K562 (cell line): Measurements from ENCODE around the gene AKAP12. TPM values are rescaled to one million over a fixed set of nuclear protein-coding genes. Genes with fewer than 3 reads are reported as not detected.

Experiments
- ARNT ChIP-seq, 2 experiments: fragments of 450-650 bp; IDR thresholded peaks; 2 replicates each; pipeline ENCODE4 v1.6.1; 2016; ENCODE audit warnings: mild to moderate bottlenecking in 1 of 2
- CBFB ChIP-seq: sonication (generic); formaldehyde crosslinking; IDR thresholded peaks from 2 replicates; pipeline ENCODE4 v1.4.0; 2020; ENCODE audit warnings: mild to moderate bottlenecking, missing genetic modification reagents
- CSDE1 ChIP-seq, 2 experiments: fragments of 450-650 bp; IDR thresholded peaks; 2 replicates each; pipeline ENCODE4 v1.6.1; 2016; ENCODE audit warnings: mild to moderate bottlenecking in 1 of 2
- ESRRB ChIP-seq: fragments of 250-450 bp; sonication (Bioruptor Pico); IDR thresholded peaks from 2 replicates; pipeline ENCODE4 v1.5.0; 2020; ENCODE audit warnings: mild to moderate bottlenecking, moderate library complexity, borderline replicate concordance
- HNRNPLL ChIP-seq: fragments of 200-400 bp; formaldehyde crosslinking; IDR thresholded peaks from 2 replicates; pipeline ENCODE4 v1.6.1; 2017; ENCODE audit warnings: low read length, low read depth, mild to moderate bottlenecking; ENCODE audit not compliant: poor library complexity, severe bottlenecking
- NFRKB ChIP-seq: fragments of 450-650 bp; IDR thresholded peaks from 2 replicates; pipeline ENCODE4 v1.6.1; 2016; ENCODE audit warnings: low read depth
- RFX5 ChIP-seq: IDR thresholded peaks from 2 replicates; pipeline ENCODE4 v1.6.1; 2011; ENCODE audit warnings: low read depth, mild to moderate bottlenecking, improper control_type of control experiment, low read length
- SFPQ ChIP-seq: fragments of 200-400 bp; formaldehyde crosslinking; IDR thresholded peaks from 2 replicates; pipeline ENCODE4 v1.6.1; 2017; ENCODE audit warnings: mild to moderate bottlenecking, low read depth, low read length, moderate library complexity
- SMARCA5 ChIP-seq: fragments of 450-650 bp; IDR thresholded peaks from 2 replicates; pipeline ENCODE4 v1.6.1; 2016
- TRIM28 ChIP-seq: fragments of 450-650 bp; IDR thresholded peaks from 2 replicates; pipeline ENCODE4 v1.6.1; 2017
- ZNF347 ChIP-seq: fragments of 450-650 bp; formaldehyde crosslinking; IDR thresholded peaks from 2 replicates; pipeline ENCODE4 v1.4.0; 2020; ENCODE audit warnings: low read depth, mild to moderate bottlenecking, moderate library complexity
- ZNF75A ChIP-seq: fragments of 450-650 bp; formaldehyde crosslinking; IDR thresholded peaks from 2 replicates; pipeline ENCODE4 v1.4.0; 2020; ENCODE audit warnings: mild to moderate bottlenecking
- polyA plus RNA-seq, 8 experiments: library from polyadenylated mRNA; depleted of rRNA in 4 of 8; stranded (reverse) in 5 of 8; unstranded in 3 of 8; fragments of >200 nt; fragmentation: Nextera tagmentation in 2 of 8; fragmentation: Illumina TruSeq in 1 of 8; extraction: Ambion mirVana in 2 of 8; extraction: Trizol in 1 of 8; gene quantifications; 2 replicates each; pipeline versions ENCODE4 v1.2.1 to v1.2.3, GENCODE V29; 2011 to 2014; ENCODE audit warnings: inconsistent platforms in 1 of 8, missing spikeins in 1 of 8
- total RNA-seq, 7 experiments: library from RNA; depleted of rRNA in 6 of 7; stranded (reverse); fragments of >200 nt in 6 of 7; fragmentation: Illumina TruSeq in 2 of 7; extraction: Trizol in 2 of 7; gene quantifications; 2 replicates each; pipeline versions ENCODE4 v1.2.1 to v1.2.3, GENCODE V29; 2011 to 2021; ENCODE audit warnings: low replicate concordance in 1 of 7
- TF ChIP-seq, protein P1 (sequence below): fragments of 450-650 bp; formaldehyde crosslinking; IDR thresholded peaks from 2 replicates; pipeline ENCODE4 v1.4.0; 2022; ENCODE audit warnings: missing genetic modification characterization
- TF ChIP-seq, protein P2 (sequence below): fragments of 250-450 bp; sonication (Bioruptor Pico); IDR thresholded peaks from 2 replicates; pipeline ENCODE4 v1.5.0; 2021; ENCODE audit warnings: mild to moderate bottlenecking, moderate library complexity
- TF ChIP-seq, protein P3 (sequence below), 2 experiments: fragments of 450-650 bp; IDR thresholded peaks; 2 replicates each; pipeline ENCODE4 v1.6.1; 2018; ENCODE audit warnings: mild to moderate bottlenecking in 2 of 2, low read depth in 1 of 2; ENCODE audit not compliant: partially characterized antibody in 2 of 2

Gene AKAP12
- total and polyA plus RNA-seq, 9 of the 15 experiments (the other 6 are each of a cell fraction or from before 2014, with no cell fraction given), result 0.08 to 2.0 (median 0.62) TPM

DNA sequence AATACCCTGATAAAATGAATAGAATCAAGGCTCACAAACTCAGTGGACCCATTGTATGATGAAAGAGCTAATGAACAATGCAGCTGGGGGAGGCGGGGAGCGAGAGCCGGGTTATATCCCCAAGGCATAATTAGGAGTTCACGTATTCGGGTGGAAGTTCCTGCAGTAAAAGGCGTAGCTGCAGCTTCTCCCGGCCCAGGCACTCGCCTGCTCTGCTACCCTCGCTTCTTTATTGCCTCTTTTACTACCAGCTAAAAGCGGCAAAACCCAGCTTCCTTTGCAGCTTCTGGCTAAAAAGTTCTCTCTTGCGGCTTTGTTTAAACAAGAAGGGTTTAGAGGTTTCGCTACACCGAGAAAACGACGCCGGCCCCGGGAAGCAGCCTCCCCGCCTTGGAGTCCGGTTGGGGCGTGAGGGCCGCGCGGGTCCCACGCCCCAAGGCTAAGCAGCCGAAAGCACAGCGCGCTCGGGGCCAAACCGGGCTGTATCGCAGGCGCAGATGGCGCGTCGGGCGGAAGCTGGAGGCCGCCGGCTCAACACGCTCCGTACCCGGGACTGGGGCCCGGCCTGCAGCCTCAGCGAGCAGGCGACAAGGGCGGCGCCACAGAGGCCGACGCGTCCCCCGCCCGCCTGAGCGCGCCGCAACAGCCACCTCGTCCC is 150.0 kb downstream of the AKAP12 start (continued):
- TF ChIP-seq SFPQ, result no peak
- peak; percentile 73 for TF ChIP-seq NFRKB
- no peak for TF ChIP-seq ARNT (IDR thresholded peaks at IDR 0.05)
- no peak for TF ChIP-seq RFX5
- TF ChIP-seq, protein P1, sequence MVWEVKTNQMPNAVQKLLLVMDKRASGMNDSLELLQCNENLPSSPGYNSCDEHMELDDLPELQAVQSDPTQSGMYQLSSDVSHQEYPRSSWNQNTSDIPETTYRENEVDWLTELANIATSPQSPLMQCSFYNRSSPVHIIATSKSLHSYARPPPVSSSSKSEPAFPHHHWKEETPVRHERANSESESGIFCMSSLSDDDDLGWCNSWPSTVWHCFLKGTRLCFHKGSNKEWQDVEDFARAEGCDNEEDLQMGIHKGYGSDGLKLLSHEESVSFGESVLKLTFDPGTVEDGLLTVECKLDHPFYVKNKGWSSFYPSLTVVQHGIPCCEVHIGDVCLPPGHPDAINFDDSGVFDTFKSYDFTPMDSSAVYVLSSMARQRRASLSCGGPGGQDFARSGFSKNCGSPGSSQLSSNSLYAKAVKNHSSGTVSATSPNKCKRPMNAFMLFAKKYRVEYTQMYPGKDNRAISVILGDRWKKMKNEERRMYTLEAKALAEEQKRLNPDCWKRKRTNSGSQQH, result 0 out of 2 replicates have a peak, but pooled peaks have one; percentile 67
- no peak for TF ChIP-seq ZNF347 (CRISPR knock-in tag)
- TF ChIP-seq, protein P2, sequence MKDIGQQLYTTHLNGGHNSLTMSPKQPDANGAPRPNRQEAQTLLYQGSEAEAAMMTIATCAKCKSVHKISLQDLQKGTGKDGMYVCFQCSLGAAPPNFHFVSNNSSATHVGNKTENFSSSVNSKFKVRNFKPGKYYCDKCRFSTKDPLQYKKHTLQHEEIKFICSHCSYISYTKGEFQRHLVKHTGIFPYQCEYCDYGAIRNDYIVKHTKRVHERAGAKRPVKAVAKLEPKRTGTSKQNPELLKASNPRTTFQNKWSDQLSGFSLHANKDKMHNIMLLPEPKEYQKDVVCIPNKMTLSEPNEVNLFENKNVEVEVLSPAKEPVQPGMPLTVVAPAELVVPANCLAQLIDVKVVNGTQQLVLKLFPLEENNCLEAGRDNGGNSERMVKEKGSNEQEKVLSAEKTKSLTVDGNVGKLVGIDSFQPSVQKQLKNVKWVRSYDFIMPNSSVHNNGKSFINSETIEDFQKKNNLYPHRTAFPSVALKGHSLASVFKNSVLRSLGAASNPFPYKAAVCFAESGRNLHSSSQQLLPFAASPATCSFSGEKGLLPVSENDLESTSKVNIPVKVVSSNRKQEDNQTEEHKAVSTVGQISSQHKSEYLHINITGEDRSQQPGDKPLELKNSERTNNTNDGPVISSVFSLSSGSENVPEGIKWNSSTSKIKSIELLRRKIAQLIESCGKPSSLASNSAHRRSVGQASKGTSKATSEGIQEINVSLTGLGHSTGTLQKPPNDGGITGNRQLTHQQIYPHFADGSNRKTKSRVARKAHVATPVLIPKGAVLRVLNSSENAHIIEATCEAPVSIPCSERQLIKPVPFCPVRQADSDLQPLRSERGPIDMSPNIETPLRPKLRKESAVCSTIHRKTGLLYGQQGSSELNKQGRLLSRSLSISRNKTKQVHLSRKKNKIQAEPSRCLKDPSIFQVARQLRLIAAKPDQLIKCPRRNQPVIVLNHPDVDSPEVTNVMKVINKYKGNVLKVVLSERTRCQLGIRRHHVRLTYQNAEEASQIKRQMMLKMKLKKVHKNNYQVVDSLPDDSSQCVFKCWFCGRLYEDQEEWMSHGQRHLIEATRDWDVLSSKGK (CRISPR knock-in tag), result no peak
- TF ChIP-seq ZNF75A (CRISPR knock-in tag), result no peak
- TF ChIP-seq CBFB (CRISPR knock-in tag), result 0 out of 2 replicates have a peak, but pooled peaks have one; percentile 31
- no peak for TF ChIP-seq CSDE1 (IDR thresholded peaks at IDR 0.05)
- TF ChIP-seq HNRNPLL, result peak; percentile 51
- no peak for TF ChIP-seq SMARCA5
- peak; percentile 47; the same call in 1 of the 2 replicates for TF ChIP-seq TRIM28
- 0 out of 2 replicates have a peak, but pooled peaks have one; percentile 5 for TF ChIP-seq ESRRB (CRISPR knock-in tag)
- TF ChIP-seq, protein P3, sequence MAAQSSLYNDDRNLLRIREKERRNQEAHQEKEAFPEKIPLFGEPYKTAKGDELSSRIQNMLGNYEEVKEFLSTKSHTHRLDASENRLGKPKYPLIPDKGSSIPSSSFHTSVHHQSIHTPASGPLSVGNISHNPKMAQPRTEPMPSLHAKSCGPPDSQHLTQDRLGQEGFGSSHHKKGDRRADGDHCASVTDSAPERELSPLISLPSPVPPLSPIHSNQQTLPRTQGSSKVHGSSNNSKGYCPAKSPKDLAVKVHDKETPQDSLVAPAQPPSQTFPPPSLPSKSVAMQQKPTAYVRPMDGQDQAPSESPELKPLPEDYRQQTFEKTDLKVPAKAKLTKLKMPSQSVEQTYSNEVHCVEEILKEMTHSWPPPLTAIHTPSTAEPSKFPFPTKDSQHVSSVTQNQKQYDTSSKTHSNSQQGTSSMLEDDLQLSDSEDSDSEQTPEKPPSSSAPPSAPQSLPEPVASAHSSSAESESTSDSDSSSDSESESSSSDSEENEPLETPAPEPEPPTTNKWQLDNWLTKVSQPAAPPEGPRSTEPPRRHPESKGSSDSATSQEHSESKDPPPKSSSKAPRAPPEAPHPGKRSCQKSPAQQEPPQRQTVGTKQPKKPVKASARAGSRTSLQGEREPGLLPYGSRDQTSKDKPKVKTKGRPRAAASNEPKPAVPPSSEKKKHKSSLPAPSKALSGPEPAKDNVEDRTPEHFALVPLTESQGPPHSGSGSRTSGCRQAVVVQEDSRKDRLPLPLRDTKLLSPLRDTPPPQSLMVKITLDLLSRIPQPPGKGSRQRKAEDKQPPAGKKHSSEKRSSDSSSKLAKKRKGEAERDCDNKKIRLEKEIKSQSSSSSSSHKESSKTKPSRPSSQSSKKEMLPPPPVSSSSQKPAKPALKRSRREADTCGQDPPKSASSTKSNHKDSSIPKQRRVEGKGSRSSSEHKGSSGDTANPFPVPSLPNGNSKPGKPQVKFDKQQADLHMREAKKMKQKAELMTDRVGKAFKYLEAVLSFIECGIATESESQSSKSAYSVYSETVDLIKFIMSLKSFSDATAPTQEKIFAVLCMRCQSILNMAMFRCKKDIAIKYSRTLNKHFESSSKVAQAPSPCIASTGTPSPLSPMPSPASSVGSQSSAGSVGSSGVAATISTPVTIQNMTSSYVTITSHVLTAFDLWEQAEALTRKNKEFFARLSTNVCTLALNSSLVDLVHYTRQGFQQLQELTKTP (IDR thresholded peaks at IDR 0.05; ENCODE audit: low read depth in 1 of 2, partially characterized antibody in 2 of 2), result no peak
